Stimulated activated CD4-positive, alpha-beta T cell treated with anti-CD3 and anti-CD28 coated beads, Interleukin-15, amount 100 ng/mL, for 24 hours (primary cell): Measurements from ENCODE around the gene GIN1.
"Not testable (repeated sequence)": the region's sequence is repeated elsewhere in the genome, so short reads cannot be mapped to it uniquely, and the experiment has no call there.

Source experiments
- DNase-seq: peaks from one replicate; pipeline ENCODE4 v3.0.0-alpha.2; 2020

Gene GIN1

DNA sequence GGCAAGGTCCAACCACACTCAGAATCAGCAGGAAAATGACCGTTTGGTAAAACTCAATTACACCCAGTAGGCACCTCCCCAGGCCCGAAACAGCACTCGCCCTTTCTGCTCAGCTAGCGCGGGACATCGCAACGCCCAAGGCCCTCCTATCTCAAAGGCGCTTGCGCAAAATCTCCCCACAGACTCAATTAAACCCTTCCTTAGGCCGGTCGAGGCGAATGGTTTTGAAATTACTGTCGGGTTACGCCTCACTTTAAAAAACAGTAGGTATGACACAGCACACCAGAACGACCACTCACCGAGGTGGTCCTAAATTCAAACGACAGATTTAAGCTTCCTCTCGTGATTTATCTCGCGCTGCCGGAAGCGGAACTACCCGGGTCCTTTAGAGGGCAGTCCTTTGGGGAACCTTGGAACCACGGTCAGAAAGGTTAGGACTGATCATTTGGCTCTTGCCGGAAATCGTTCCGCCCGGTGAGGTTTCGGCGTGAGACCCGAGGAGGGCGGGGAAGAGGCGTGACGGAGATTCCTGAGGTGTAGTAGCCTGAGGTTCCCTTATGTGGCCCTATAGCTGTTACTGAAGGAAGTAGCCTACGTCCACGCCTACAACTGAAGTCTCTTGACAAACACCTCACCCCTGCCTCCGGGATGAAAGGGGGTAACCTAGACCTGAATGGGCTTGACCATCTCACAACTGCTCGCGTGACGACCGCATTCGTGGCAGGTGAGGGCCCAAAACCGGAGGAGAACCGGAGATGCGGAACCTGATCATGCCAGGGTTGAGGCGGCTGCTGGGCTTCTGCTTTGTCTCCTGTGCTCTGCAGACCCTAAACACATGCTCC lies at the start of gene GIN1, which contains the start of gene PPIP5K2:
Gene GIN1, minus strand, starts transcription at position 374 of the 842 bp plus-strand sequence. CDS start 11,431 bp downstream, outside the sequence.
Gene PPIP5K2, plus strand, starts transcription at position 537 of the 842 bp plus-strand sequence. CDS start 9,289 bp downstream, outside the sequence.
- DNase-seq, result peak; percentile 96

DNA sequence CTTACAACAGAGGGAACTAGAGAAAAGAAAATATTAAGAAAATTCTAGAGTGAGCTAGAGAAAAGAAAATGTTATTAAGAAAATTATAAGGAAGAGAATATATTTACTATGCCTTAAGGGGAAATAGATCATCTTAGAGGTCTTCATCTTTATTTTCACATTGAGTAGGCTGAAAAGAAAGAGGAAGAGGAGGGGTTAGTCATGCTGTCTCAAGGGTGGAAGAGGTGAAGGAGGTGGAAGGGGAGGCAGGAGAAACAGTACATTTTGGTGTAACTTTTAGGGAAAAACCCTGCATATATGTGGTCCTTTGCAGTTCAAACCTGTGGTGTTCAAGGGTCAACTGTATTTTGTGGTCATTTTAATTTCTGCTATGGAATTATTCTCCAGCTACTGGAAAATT lies 46.8 kb upstream of the GIN1 start:
- DNase-seq, result no peak

DNA sequence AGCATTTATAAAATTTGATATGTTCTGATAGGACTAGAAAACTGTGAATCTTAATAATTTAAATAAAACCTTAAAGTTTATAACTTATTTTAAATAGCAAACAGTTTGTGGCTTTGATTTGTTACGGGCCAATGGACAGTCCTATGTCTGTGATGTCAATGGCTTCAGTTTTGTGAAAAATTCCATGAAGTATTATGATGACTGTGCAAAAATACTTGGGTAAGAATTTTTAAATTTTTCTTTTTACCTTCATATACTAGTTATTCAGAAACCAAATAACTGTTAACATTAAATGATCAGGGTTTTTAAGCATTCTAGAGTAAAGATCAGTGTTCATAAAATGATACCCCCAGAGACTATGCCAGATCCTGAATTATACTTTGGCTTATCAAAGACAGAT lies 31.2 kb upstream of the GIN1 start:
- no peak for DNase-seq

DNA sequence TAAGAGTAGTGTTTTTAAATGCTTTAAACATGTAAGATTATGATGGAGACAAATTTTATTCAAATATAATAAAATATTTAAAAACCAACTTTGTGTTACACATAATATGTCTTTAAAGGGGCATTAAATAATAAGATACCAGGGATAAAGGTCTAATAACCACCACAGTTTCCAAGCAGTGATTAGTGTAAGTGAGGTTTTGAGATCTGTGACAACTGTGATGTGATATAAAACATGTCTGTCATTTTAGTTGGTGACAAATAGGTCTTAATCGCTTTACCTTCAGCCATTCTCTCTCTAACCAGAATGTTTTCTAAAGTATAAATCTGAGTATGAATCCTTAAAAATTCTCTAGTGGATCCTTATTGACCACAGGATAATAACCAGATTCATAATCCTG lies 28.3 kb upstream of the GIN1 start:
- no peak for DNase-seq

GRCh38 chr5:103145196-103145595 lies 25.3 kb upstream of the GIN1 start:
- DNase-seq, result no peak

- DNase-seq, result not testable (repeated sequence)
Observed at GRCh38 chr5:103142132-103142531, 22.2 kb upstream of the GIN1 start.

GRCh38 chr5:103139264-103139865 lies 19.4 kb upstream of the GIN1 start:
- DNase-seq, result peak; percentile 82

DNA sequence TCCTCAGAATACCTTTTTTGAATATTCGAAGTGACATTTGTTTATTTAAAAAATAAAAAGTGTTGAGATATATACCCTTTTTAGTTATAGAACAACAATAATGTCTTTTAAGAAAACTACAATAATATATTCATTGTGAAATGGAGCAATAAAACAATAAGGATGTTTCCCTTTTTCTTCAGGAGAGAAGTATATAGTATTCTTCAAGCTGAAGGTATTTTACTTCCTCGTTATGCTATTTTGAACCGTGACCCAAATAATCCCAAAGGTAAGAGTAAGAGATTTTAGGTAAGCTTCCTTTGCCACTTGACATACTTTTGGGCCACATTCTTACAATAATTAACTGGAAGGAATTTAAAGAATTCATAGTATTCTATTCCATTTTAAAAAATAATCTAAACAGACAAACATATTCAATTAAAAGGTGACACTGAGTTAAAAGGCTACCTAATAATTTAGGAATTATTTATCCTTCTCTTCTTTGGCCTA lies 18.3 kb upstream of the GIN1 start:
- DNase-seq, result no peak

DNA sequence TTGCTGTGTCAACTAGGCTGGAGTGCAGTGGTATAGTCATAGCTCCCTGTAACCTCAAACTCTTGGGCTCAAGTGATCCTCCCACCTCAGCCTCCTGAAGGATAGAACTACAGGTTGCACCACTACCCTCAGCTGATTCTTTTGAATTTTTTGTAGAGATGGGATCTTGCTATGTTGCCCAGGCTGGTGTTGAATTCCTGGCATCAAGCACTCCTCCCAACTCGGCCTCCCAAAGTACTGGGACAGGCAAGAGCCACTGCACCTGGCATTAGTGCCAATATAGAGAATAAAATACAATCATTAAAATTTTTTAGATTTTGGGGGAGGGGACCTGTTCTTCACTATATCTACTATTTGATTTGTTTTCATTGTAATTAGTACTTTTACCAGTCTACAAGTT lies 15.5 kb upstream of the GIN1 start:
- DNase-seq, result no peak

GRCh38 chr5:103133231-103133630 lies 13.3 kb upstream of the GIN1 start:
- DNase-seq, result no peak

GRCh38 chr5:103132684-103133083 lies 12.7 kb upstream of the GIN1 start:
- DNase-seq, result no peak

GRCh38 chr5:103128202-103128601 lies 8.3 kb upstream of the GIN1 start:
- no peak for DNase-seq

DNA sequence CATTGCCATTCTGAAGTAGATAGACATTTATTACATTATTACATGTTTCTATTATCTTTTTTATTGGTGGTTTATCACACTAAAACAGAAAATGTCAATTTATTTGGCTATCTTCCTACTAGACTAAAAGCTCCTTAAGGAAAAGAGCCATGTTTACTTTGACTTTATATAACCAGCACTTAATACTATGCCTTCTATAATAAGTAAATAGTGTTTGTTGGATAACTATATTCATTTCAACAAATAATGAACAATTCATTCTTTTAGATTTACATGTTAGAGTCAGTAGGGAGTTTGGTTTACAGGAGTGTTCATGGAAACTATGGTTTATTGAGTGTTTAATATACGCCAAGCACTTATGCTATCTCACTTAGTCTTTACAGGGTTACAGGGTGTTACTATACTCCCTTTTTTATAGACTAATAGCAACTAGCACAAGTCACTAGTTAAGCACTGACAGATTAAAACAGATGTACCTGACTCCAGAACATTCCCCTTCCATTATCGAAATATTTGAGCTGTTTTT lies 7.4 kb upstream of the GIN1 start:
- no peak for DNase-seq

- DNase-seq, result no peak
Observed at GRCh38 chr5:103126557-103126956, 6.6 kb upstream of the GIN1 start.

- no peak for DNase-seq
Observed at GRCh38 chr5:103122242-103122641, 2.3 kb upstream of the GIN1 start.

DNA sequence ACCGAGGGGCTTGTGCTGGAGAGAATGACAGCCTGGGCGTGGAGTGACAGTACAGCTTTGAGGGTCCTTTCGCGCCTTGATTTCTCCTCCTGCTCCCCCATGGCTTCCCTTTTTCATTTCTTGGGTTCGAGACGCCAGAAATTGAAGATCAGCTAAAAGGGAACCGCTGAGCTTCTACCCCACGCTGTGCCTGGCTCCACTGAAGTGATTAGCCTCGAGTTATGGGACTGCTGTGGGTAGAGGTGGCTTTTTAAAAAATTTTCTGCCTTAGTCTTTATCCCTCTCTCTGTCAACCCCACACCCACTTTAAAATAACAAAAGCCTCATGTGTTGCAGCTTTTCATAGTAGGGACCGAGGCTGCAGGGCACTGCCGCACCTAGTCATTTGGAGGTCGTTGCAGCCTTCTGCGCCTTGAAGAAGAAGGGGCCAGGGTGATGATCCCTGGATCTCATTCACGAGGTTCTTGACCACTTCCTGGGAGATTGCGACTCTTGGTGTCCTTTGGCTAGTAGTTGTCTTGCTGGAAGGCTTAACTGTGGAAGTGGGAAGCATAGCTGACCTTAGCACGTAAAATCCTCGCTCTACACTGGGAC lies 766 bp upstream of the GIN1 start:
- DNase-seq, result peak; percentile 7

GRCh38 chr5:103119070-103119764 lies 721 bp downstream of the GIN1 start:
- DNase-seq, result no peak

- no peak for DNase-seq
Observed at GRCh38 chr5:103117471-103117991, 2.4 kb downstream of the GIN1 start.

GRCh38 chr5:103114440-103114839 lies 5.5 kb downstream of the GIN1 start:
- DNase-seq, result no peak

DNA sequence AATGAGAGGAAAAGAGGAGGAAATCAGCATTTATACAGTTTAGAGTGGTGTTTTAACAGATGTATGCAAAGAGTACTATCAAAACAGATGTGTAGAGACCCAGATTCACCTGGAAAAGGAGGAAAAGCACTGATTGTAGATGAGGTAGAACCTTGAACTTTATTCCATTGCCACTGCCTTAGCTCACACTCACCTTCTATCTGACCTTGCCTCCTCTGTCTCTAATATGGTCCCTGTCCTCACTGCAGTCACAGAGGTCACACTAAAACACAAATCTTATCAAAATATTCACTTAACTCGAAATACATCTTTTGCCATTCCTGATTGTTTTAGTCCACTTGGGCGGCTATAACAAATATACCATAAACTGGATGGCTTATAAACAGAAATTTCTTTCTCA lies 7.0 kb downstream of the GIN1 start:
- DNase-seq, result no peak

DNA sequence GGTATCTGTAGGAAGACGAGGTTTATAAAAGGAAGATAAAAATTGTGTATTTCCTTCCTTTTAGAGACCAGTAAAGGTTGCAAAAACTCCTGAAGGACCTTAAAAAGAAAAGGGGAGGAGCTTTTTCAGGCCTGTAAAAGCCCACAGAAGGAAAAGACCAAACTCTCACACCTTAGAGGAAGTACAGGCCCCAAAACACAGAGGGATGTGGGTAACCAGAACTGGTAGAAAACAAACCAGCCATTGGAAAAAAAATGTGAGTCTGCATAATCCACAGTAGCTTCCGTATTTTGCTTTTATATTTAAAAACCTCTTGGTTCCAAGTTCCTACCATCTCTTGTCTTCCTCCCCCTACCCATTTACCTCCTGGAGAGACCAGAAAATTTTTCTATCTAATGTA lies 8.5 kb downstream of the GIN1 start:
- DNase-seq, result no peak

- no peak for DNase-seq
Observed at GRCh38 chr5:103110403-103110802, 9.5 kb downstream of the GIN1 start.

- DNase-seq, result no peak
Observed at GRCh38 chr5:103109277-103109676, 10.7 kb downstream of the GIN1 start.
